ENCODE data around the gene CAND1.
"Not testable (repeated sequence)": the region's sequence is repeated elsewhere in the genome, so short reads cannot be mapped to it uniquely, and the experiment has no call there.

The CAND1 gene

GRCh38 chr12:67333649-67334048, 64.5 kb downstream of the CAND1 start:
- Histone ChIP-seq H3K36me3 (ENCODE audit: insufficient read depth, insufficient read length, low read length) (no peaks in the 10 kb centered on the region), H3K9ac (ENCODE audit: insufficient read length, low read depth) (no peak overlapping the region), H3K9me3 (ENCODE audit: insufficient read depth, low read length) (peaks cover 7% of the 10 kb centered on the region), H3K4me3 (ENCODE audit: insufficient read length, low read depth) (no peak overlapping the region), H3K27me3 (ENCODE audit: insufficient read depth, insufficient read length) (no peaks in the 10 kb centered on the region), H3K4me1 (ENCODE audit: insufficient read depth, insufficient read length) (no peaks in the 10 kb centered on the region)
- DNase-seq (ENCODE audit: low read depth, low spot score): no peak
- TF ChIP-seq ZNF274 (IDR thresholded peaks at IDR 0.05; ENCODE audit: low read depth, low read length) (no peak), SUZ12 (IDR thresholded peaks at IDR 0.05; ENCODE audit: extremely low read depth, insufficient read depth, insufficient read length) (no peak), YY1 (IDR thresholded peaks at IDR 0.05; ENCODE audit: insufficient read depth, insufficient read length) (no peak)

- DNase-seq (ENCODE audit: low read depth, low spot score): no peak
- Histone ChIP-seq H3K27me3 (ENCODE audit: insufficient read depth, insufficient read length) (no peaks in the 10 kb centered on the region), H3K4me3 (ENCODE audit: insufficient read length, low read depth) (no peak overlapping the region), H3K9me3 (ENCODE audit: insufficient read depth, low read length) (peaks cover 29% of the 10 kb centered on the region), H3K36me3 (ENCODE audit: insufficient read depth, insufficient read length, low read length) (no peaks in the 10 kb centered on the region), H3K4me1 (ENCODE audit: insufficient read depth, insufficient read length) (no peaks in the 10 kb centered on the region), H3K9ac (ENCODE audit: insufficient read length, low read depth) (no peak overlapping the region)
- TF ChIP-seq ZNF274 (IDR thresholded peaks at IDR 0.05; ENCODE audit: low read depth, low read length): no peak
These were observed 69.3 kb downstream of the CAND1 start for GRCh38 chr12:67338426-67338825.

GRCh38 chr12:67339530-67339929, 70.4 kb downstream of the CAND1 start:
- Histone ChIP-seq H3K4me3 (ENCODE audit: insufficient read length, low read depth) (no peak overlapping the region), H3K4me1 (ENCODE audit: insufficient read depth, insufficient read length) (no peaks in the 10 kb centered on the region), H3K9ac (ENCODE audit: insufficient read length, low read depth) (no peak overlapping the region), H3K36me3 (ENCODE audit: insufficient read depth, insufficient read length, low read length) (no peaks in the 10 kb centered on the region), H3K9me3 (ENCODE audit: insufficient read depth, low read length) (peaks cover 29% of the 10 kb centered on the region), H3K27me3 (ENCODE audit: insufficient read depth, insufficient read length) (no peaks in the 10 kb centered on the region)
- DNase-seq (ENCODE audit: low read depth, low spot score): no peak
- TF ChIP-seq SUZ12 (IDR thresholded peaks at IDR 0.05; ENCODE audit: extremely low read depth, insufficient read depth, insufficient read length) (no peak), YY1 (IDR thresholded peaks at IDR 0.05; ENCODE audit: insufficient read depth, insufficient read length) (no peak), ZNF274 (IDR thresholded peaks at IDR 0.05; ENCODE audit: low read depth, low read length) (no peak)

- not testable (repeated sequence) for H3K9ac ChIP-seq (ENCODE audit: insufficient read length, low read depth); H3K27me3 ChIP-seq (ENCODE audit: insufficient read depth, insufficient read length); H3K4me1 ChIP-seq (ENCODE audit: insufficient read depth, insufficient read length); H3K4me3 ChIP-seq (ENCODE audit: insufficient read length, low read depth); DNase-seq (ENCODE audit: low read depth, low spot score); H3K36me3 ChIP-seq (ENCODE audit: insufficient read depth, insufficient read length, low read length)
- peaks cover 29% of the 10 kb centered on the region for H3K9me3 ChIP-seq (ENCODE audit: insufficient read depth, low read length)
These were observed 71.9 kb downstream of the CAND1 start for GRCh38 chr12:67341086-67341485.

GRCh38 chr12:67344979-67345710, 76.0 kb downstream of the CAND1 start:
- Histone ChIP-seq H3K9me3 (ENCODE audit: insufficient read depth, low read length) (peaks cover 10% of the 10 kb centered on the region), H3K36me3 (ENCODE audit: insufficient read depth, insufficient read length, low read length) (no peaks in the 10 kb centered on the region), H3K4me1 (ENCODE audit: insufficient read depth, insufficient read length) (no peaks in the 10 kb centered on the region), H3K4me3 (ENCODE audit: insufficient read length, low read depth) (no peak overlapping the region), H3K9ac (ENCODE audit: insufficient read length, low read depth) (no peak overlapping the region), H3K27me3 (ENCODE audit: insufficient read depth, insufficient read length) (no peaks in the 10 kb centered on the region)
- DNase-seq (ENCODE audit: low read depth, low spot score): no peak
- TF ChIP-seq YY1 (IDR thresholded peaks at IDR 0.05; ENCODE audit: insufficient read depth, insufficient read length): no peak
- no peak for TF ChIP-seq ZNF274 (IDR thresholded peaks at IDR 0.05; ENCODE audit: low read depth, low read length)
- TF ChIP-seq SUZ12 (IDR thresholded peaks at IDR 0.05; ENCODE audit: extremely low read depth, insufficient read depth, insufficient read length): no peak

- no peak overlapping the region for H3K9ac ChIP-seq (ENCODE audit: insufficient read length, low read depth)
- no peaks in the 10 kb centered on the region for H3K27me3 ChIP-seq (ENCODE audit: insufficient read depth, insufficient read length)
- H3K9me3 ChIP-seq (ENCODE audit: insufficient read depth, low read length): no peaks in the 10 kb centered on the region
- no peak for TF ChIP-seq SUZ12 (IDR thresholded peaks at IDR 0.05; ENCODE audit: extremely low read depth, insufficient read depth, insufficient read length)
- TF ChIP-seq YY1 (IDR thresholded peaks at IDR 0.05; ENCODE audit: insufficient read depth, insufficient read length): no peak
- no peak for TF ChIP-seq ZNF274 (IDR thresholded peaks at IDR 0.05; ENCODE audit: low read depth, low read length)
- H3K36me3 ChIP-seq (ENCODE audit: insufficient read depth, insufficient read length, low read length): no peaks in the 10 kb centered on the region
- H3K4me1 ChIP-seq (ENCODE audit: insufficient read depth, insufficient read length): no peaks in the 10 kb centered on the region
- no peak for DNase-seq (ENCODE audit: low read depth, low spot score)
- no peak overlapping the region for H3K4me3 ChIP-seq (ENCODE audit: insufficient read length, low read depth)
These were observed 79.5 kb downstream of the CAND1 start for GRCh38 chr12:67348683-67349082.

- no peak for DNase-seq (ENCODE audit: low read depth, low spot score)
These were observed 83.5 kb downstream of the CAND1 start for GRCh38 chr12:67352682-67353081.

More at GRCh38 chr12:67352682-67353081, 83.5 kb downstream of the CAND1 start:
- no peak overlapping the region for H3K9ac ChIP-seq (ENCODE audit: insufficient read length, low read depth)
- no peak overlapping the region for H3K4me3 ChIP-seq (ENCODE audit: insufficient read length, low read depth)
- no peaks in the 10 kb centered on the region for H3K36me3 ChIP-seq (ENCODE audit: insufficient read depth, insufficient read length, low read length)
- TF ChIP-seq SUZ12 (IDR thresholded peaks at IDR 0.05; ENCODE audit: extremely low read depth, insufficient read depth, insufficient read length): no peak
- no peak for TF ChIP-seq YY1 (IDR thresholded peaks at IDR 0.05; ENCODE audit: insufficient read depth, insufficient read length)
- no peak for TF ChIP-seq ZNF274 (IDR thresholded peaks at IDR 0.05; ENCODE audit: low read depth, low read length)
- H3K27me3 ChIP-seq (ENCODE audit: insufficient read depth, insufficient read length): no peaks in the 10 kb centered on the region
- no peaks in the 10 kb centered on the region for H3K9me3 ChIP-seq (ENCODE audit: insufficient read depth, low read length)
- H3K4me1 ChIP-seq (ENCODE audit: insufficient read depth, insufficient read length): no peaks in the 10 kb centered on the region

Measured in NT2/D1 (cell line).